NCI-H748 (cell line): ENCODE measurements around the gene COA7.
A peak's percentile ranks its signal among the peaks of the same experiment; 100 is the strongest.

ENCODE experiments used
- DNase-seq: peaks from one replicate; lab custom pipeline; 2025; ENCODE audit not compliant: unreplicated experiment; lab: John Stamatoyannopoulos, UW

COA7 gene

DNA sequence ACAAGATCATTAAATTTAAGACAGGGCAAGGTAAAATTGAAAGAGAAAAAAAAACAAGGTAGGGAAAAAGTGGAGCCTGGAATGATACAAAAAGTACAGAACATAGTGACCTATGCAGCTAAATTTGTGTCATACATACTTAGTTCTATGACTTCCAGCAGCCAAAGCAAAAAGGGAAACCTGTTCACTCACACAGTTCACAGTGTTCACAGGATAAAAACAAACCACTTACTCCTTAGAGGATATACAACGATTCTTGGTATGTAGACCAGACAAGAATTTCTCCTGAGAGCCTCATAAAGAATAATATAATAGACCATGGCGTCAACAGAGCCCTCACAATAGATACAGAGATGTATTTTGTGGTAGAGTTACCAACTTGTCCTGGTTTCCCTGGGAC is 27.5 kb downstream of the COA7 start:
- DNase-seq, result no peak

DNA sequence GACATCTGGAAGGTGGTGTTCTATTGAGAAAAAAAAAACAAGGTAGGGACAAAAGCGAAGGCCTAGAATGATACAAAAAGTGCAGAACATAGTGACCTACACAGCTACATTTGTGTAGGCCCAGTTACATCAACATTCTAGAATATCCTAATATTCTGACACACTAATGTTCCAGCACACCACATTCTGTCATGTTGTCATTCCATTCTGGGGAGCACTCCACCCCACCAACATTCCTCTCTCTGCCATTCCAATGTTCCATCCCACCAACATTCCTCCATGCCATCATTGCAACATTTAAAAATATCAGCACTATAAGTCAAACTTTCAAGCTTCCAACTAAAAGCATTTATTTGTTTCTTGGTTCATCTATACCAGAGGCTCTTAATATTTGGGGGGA is 28.5 kb downstream of the COA7 start:
- DNase-seq, result no peak

- DNase-seq, result no peak
These were observed 29.4 kb downstream of the COA7 start for GRCh38 chr1:52668711-52669110.

DNA sequence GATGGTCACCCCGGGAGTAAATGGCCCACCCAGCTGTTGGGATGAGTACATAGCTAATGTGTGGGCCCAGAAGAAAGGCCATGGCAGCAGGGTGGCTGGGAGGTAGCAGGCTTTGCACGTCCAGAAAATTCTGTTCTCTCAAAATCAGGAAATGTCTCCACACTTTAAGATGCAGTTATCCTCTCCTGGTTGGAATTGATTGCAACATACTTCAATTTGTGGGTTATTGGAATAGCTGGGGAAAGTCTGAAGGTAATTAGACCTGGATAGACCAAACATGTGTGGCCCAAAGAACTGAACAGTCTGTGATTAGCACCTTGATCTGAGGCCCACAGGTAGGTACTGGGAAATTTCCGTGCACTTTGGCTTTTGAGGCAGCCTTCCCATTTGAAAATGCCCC is 30.2 kb downstream of the COA7 start:
- no peak for DNase-seq

GRCh38 chr1:52667290-52667689 is 30.9 kb downstream of the COA7 start:
- no peak for DNase-seq

DNA sequence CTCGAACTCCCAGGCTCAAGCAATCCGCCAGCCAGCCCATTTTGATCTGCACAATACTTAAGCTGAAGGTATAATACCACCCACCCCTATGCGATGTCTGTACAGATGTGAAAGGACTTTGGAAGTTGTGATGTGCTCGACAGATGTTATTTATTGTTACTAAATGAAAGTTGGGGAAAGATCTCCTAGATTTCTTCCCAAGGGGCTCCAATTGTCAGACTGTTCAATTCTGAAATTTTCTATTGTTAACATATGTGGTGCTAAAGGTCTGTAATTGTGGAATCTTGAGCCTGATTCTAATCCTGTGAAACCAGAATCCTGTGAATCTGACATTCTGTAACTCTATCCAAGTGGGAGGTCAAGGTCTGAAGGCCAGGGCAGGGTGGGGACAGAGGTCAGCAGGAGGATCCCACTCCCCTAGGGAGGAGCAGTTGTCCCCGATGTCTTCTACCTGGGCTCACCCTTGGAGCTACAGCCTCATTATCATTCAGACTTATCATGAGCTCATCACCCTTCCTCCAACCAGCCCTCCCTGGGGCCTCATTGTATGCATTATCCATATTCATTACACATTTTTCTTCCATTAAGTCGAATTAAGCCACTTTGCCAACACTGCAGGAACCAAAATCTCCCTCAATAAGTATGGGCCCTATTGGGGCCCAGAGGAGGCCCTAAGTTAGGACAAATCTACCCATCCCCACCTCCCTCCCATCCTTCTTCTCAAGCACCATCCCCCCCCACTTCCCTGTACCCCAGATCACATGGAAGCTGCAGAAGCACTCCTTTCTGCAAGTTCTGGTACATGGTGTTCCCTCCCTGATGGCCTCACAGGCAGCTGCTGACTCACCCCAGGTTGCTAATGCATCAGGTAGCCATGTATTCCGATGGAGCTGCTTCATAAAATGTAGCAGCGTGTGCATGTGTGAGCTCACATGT is 32.9 kb downstream of the COA7 start:
- no peak for DNase-seq

- DNase-seq, result no peak
These were observed 34.4 kb downstream of the COA7 start for GRCh38 chr1:52663716-52664115.

DNA sequence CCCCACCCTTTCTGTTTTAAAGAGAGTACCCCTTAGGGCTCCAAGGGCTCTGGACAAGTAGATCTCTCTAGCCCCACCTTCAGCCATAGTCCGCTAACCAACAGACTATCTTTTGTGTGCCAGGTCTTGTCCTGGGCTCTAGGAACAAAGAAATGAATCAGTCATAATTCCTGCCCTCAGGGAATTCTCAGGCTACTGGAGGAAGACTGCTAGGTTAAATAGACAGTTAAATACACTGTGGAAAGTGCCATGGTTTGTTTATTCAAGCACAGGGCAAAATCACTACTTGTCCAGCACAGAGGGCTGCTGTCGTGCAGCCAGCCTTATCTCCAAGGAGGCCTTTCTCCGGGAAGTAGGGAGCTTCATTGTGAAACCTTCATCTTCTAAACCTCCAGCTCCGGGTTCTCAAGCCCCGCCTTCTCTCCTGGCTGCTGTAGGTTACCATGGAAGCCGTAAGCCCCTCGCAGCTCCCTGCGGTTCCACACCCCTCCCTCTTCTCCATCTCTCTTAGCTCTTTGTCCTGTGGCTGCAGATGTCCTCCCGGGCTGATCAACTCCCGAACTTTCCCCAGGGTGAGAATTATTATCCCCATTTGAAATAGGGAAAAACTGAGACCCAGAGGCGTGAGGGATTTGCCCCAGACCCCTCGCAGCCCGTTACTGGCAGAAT is 35.4 kb downstream of the COA7 start:
- DNase-seq, result peak; percentile 71

- DNase-seq, result no peak
These were observed 37.3 kb downstream of the COA7 start for GRCh38 chr1:52660807-52661206.

DNA sequence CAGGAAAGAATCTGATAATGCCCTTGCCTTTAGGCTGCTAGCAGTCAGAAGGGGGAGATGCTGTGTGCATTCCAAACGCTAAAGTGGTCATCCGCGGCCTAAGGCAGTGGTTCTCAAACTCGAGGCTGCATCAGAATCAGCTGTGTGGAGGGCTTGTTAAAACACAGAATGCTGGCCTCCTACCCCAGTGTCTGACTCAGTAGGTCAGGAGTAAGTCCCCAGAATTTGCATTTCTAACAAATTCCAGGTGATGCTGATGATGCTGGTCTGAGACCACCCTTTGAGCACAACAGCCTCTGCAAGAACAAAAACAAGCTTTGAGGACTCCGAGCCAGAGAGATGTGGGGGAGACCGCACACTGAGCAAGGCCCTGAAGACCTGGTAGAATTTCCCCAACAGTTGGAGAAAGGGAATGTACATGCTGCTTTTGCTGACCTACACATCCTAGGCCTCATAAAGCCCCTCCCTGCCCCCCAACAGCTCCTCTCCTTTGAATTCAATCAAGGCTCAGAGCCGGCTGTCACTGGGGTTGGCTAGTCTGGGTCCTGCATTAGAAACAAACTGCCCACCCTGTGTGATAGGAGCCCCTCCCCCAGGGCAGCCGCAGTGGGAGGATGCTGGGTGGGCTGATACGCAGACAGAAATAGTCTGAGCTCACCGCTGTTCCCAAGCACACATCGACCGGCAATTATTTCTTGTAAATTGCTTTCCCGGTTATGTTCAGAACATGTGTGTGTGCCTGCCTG is 38.1 kb downstream of the COA7 start:
- no peak for DNase-seq

- no peak for DNase-seq
These were observed 38.8 kb downstream of the COA7 start for GRCh38 chr1:52659356-52659755.

DNA sequence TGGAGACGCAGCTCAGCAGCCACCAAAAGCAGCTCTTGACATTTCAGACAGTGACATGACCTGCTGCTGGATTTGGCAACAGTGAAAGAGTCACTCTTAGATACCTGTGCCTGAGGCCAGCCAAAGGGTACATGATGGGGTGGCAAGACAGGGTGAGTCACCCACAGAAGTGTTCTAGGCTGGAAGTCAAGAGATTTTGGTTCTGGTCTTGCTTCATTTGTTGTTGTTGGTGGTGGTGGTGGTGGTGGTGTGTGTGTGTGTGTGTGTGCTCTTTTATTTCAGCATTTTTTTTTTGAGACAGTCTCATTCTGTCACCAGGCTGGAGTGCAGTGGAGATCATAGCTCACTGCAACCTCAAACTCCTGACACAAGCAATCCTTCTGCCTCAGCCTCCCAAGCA is 39.4 kb downstream of the COA7 start:
- DNase-seq, result no peak

GRCh38 chr1:52657702-52658101 is 40.4 kb downstream of the COA7 start:
- DNase-seq, result no peak

- DNase-seq, result no peak
These were observed 44.1 kb downstream of the COA7 start for GRCh38 chr1:52654063-52654462.

DNA sequence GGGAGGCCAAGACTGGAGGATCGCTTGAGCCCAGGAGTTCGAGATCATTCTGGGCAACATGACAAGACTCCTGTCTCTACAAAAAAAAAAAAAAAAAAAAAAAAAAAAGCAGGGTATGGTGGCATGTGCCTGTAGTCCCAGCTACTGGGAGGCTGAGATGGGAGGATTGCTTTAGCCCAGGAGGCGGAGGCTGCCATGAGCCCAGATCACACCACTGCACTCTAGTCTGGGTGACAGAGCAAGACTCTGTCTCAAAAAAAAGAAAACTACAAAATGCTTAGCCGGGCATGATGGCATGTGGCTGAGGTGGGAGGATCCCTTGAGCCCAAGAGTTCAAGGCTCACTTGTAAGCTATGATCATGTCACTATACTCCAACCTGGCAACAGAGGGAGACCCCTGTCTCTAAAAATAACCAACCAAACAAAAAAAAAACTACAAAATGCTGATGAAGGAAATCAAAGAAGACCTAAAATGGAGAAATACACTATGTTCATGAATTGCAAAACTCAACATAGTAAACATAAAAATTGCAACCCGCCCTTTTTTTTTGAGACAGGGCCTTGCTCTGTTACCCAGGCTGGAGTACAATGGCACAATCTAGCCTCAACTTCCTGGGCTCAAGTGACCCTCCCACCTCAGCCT is 44.8 kb downstream of the COA7 start:
- DNase-seq, result no peak

DNA sequence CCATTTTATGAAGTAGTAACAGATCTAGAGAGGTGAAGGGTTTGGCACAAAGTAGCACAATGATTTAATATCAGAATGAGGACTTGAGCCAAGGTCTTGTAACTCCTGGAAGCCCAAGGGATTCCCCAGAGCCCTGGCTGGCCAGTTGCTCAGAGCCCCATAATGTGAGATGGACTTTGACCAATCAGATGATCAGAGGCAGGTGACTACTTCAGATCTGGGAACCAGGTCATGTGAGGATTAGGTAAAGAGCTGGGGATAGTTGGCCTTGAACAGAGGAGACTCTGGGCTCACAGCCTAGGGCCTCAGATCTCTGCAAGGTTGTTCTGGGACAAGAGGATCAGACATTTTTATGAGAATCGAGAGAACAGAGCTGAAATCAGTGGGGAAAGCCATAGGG is 46.2 kb downstream of the COA7 start:
- DNase-seq, result no peak

- DNase-seq, result no peak
These were observed 52.9 kb downstream of the COA7 start for GRCh38 chr1:52645261-52645660.

GRCh38 chr1:52641307-52641706 is 56.8 kb downstream of the COA7 start:
- DNase-seq, result no peak

DNA sequence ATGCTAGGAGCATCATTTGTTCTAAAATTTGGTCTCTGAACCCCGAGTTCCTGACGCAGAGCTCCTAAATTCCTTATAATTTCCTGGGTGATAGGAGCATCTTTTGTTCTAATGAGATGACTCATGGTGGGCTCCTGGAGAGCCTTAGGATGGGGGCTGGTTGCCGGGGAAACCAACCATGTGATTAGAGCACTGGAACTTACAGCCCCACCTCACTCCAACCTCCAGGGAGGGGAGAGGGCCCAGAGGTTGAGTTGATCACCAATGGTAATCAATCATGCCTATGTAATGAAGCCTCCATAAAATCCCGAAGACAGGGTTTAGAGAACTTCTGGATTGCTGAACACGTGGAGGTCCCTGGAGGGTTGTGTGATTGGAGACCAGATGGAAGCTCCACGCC is 57.5 kb downstream of the COA7 start:
- DNase-seq, result no peak

- no peak for DNase-seq
These were observed 60.2 kb downstream of the COA7 start for GRCh38 chr1:52637946-52638345.
